Amniotic stem cell (primary cell): ENCODE results near the gene SLCO3A1.

Experiments used
- DNase-seq: peaks from one replicate; lab custom pipeline; 2025; lab: John Stamatoyannopoulos, UW

Gene SLCO3A1

DNA sequence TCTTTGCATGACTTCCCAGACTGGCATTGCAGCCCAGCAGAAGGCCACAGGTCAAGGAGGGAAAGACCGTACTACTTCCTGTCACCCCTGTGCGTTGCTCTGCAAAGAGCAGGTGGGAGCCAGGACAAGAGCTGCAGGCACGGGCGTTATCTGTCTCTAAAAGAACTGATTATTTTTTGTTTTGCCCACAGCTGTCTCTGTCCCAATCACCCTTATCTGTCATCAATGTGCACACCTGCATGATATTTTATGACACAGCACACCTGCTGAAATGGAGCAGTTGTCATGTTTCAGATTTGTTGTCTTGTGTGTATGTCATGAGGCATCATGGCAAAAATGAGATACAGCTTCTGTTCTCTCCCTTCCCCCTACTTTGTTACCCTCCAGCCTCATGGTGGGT lies 58.8 kb downstream of the SLCO3A1 start:
- DNase-seq: no peak

DNA sequence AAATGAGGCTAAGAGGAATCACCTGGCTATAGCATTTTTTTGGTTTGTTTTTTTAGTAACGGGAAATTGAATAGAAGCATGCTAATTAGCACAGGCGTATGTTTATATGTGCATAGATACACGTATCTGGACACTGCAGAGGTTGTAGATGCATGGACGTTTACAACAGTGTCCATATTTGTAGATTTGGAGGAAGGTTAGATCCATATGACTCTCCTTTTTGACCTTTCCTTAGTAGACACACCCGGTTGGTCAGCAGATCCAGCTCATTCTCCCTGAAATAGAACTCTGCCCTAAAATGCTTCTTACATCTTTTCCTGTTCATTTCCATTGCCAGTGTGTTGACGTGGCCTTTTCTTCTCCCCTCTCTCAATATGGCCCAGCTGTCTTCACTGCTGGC lies 60.1 kb downstream of the SLCO3A1 start:
- DNase-seq: no peak

DNA sequence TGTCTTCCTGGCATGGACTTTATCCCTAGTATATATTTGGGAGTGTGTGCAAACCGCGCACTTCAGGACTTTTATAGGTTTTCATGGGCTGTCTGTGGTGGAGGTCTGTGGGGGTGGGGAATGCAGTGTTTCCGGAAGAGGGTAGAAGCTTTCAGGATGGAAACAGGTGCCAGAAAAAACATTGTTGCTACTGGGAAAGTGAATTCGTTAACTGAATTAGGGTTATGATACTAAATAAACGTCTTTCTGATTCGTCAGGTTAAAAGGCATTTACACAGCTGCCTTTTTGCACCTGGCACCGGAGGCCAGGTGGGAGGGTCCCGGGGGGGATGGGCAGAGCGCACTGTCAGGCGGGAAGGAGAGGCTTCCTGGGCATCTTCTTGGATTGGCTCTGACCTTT lies 62.1 kb downstream of the SLCO3A1 start:
- DNase-seq: no peak

DNA sequence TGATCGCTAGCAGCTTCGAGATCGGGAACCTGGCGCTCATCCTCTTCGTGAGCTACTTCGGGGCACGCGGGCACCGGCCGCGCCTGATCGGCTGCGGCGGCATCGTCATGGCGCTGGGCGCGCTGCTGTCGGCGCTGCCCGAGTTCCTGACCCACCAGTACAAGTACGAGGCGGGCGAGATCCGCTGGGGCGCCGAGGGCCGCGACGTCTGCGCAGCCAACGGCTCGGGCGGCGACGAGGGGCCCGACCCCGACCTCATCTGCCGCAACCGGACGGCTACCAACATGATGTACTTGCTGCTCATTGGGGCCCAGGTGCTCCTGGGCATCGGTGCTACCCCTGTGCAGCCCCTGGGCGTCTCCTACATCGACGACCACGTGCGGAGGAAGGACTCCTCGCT lies 62.5 kb downstream of the SLCO3A1 start:
- no peak for DNase-seq

DNA sequence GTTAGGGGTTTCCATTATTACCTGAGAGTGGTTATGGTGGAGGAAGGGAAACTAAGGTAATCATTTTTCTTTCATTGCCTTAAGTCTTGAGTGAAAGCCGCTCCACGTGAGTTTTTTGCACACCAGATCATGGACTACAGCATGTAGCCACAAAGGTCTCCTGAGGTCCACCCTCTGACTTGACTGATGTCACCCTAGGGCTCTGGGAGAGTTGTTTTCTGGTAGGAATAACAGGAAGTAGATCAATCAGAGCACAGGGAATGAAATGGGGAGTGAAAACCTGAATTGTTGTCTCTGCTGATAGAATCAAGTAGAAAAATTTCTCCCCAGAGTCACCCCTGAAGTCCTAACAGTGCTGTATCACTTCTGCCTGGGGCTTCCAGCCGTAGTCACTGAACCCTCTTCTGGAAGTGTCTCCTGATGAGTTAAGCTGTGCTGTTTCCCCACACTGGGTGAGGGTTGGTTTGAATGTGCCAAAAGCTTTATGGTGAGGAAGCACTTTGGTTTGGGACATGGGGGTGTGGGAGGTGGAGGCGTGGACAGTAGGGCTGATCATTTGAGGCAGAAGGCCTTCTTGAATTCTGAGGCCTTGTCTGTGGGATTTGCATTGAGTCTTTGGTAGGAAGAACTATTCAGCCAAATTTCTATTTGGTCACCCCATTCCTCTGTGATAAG lies 64.3 kb downstream of the SLCO3A1 start:
- DNase-seq: no peak

DNA sequence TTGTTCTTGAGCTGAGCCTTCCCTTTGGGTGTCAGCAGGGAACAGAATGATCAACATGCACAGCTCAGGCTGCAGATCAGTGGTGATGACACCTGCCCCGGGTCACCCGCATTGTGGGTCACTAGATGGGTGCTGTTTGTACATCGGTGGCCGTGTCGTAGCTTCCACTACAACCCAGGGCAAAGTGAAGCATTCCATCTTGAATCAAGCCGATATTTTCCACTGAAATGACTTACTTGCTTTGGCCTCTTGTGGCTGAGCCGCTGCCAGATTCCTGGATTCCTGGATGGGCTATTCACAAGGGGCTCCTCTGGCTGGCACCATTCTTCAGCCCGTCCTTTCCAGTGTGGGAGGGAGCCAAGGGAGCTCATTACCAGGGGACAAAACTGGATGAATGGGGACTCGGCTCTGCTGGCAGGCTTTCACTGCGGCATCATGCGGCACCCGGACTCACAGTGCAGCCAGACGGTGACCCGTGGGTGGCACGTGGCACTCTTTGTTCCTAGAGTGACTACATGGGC lies 65.6 kb downstream of the SLCO3A1 start:
- no peak for DNase-seq

DNA sequence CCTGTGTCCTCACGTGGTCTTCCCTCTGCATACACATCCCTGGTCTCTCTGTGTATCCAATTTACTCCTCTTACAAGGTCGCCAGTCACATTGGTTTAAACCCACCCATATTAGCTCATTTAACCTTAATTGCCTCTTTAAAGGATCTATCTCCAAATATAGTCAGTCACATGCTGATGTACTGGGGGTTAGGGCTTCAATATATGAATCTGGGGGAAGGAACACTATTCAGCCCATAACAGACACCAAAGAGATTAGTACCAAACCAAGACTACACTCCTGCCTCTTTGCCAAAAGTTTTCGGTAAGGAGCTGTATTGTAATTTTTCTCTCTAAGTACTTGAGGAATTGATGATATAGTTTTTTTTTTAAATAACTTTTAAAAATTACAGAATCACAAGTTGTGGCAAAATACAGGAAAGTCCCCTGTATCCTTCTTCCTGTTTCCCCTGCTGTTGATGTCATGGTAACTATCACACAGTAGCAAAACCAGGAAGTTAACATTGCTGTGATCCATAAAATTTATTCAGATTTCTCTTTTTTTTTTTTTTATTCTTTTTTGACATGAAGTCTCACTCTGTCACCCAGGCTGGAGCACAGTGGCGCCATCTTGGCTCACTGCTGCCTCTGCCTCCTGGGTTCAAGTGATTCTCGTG lies 67.8 kb downstream of the SLCO3A1 start:
- DNase-seq: no peak

DNA sequence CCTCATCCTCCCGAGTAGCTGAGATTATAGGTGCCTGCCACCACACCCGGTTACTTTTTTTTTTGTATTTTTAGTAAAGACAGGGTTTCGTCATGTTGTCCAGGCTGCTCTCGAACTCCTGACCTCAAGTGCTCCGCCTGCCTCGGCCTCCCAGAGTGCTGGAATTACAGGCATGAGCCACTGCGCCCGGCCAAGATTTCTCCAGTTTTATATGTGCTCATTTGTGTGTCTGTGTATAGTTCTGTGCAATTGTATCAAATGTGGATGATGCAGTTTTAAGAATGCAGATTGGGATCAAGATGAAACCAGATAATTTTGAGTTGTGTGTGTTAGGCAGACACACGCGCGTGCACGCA lies 68.3 kb downstream of the SLCO3A1 start:
- no peak for DNase-seq

DNA sequence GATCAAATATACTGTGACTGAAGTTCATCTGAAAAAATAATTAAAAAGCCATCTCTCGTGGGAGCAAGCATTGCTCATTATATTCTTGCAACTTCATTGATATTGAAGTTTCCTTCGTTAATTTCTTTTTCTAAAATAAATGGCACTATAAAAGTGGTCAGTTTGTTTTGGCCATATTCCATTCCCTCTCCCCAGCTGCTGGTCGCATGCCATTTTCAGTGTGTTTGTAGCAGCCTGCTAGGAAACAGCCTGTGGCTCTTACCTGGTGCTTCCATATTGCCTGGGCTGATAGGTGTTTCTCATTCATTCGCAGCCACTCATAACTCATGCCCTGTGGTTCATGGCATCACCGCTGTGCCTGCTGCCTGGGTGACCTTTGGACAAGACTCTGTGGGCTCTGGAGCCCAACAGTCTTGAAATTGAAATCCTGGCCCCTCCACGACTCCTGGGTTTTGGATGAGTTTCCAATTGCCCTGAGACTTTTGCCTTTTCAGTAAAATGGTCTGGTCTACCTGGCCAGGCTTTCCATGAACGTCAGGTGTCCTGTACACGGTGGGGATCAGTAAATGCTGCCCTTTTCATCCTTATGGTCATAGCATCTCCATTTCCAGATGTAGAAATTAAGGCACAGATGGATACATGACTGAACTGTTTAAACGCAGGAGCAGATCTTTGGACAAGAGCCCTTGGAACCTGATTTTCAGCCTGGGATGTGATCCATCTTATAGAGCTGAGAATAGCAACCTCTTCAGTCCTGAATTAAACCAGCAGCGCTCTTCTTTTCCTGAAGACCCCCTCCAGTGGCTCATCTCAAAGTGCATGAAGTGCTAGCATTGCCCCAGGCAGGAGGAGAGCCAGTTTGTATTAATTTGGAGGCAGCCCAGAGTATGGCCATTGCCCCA lies 69.4 kb downstream of the SLCO3A1 start:
- no peak for DNase-seq

DNA sequence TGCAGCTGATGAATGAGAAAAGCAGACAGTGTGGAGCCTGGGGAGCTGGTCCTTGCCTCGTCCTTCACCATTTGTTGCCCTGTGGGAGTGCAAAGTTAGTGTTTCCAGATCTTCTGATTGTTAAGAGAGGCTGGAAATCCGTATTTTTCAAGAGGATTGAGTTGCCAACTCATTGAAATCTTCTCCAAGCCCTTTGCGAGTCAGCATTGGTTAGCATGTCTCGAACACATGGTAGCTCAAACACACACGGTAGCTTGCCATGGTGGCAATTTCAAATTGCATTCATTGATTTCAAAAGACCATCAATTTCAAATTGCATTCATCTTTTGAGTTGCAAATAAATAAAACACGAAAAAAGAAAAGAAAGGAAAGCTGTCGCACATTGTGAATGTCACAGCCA lies 70.7 kb downstream of the SLCO3A1 start:
- DNase-seq: no peak

DNA sequence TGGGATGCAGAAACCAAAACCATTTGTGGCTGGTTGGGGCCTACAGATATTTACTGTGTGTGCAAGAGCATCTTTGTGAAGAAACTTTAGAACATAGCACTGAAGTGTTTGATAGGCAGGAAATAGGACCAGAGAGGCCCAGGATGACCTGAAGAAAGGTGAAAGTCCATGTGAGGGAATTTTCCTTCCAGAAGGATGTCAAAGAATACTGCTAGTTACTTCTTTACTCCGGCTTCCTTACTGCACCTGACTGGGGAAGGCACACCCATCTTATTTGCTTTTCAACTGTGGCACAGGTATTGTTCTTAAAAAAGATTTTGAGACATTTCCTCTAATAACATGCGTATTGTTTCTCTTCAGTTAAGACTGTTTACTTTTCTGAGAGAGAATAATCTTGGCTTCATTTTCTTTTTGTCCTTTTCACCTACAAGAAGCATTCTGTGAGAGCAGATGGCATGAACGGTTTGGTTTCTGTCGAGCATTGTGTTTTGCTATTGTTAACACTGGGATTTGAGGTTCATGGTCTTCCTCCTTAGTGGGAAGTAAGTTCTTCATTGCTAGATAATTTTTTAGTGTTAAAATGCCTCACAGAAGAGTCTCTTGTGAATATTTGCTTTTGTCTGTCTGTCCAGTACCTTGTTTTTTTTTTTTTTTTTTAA lies 71.5 kb downstream of the SLCO3A1 start:
- no peak for DNase-seq

DNA sequence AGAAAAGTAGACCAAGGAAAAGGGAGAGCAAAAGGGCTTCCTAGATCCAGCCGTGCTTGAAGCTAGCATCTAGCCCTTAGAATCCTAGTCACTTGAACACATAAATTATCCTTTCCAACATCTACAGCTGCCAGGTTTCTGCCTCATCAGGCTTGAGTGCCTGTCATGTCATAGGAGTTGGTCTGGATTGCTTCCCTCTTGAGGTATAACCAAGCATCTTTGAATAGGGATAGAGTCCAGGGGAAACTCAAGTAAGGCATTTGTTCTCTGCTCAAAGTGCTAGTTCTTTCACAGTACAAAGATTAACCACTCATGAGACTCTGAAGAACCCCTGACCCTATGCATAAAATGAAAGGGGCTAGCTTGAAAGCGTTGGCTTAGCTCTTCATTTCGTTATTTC lies 72.3 kb downstream of the SLCO3A1 start:
- no peak for DNase-seq

DNA sequence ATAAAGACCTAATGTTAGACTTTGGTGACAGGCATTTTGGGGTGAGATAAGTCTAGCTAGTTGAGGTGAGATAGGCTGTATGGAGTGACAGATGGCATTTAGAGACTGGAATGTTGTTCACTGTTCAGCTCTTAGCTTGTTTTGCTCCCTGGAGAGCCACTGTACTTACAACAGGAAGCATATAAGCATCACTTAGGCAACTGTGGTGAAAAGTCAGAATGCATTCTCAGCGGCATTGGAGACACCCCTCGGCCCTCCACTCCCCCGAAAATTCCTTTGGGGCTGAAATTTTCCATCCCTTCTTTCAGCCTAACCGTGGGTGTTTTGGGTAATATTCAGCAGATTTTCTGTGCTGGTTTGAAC lies 73.4 kb downstream of the SLCO3A1 start:
- no peak for DNase-seq

DNA sequence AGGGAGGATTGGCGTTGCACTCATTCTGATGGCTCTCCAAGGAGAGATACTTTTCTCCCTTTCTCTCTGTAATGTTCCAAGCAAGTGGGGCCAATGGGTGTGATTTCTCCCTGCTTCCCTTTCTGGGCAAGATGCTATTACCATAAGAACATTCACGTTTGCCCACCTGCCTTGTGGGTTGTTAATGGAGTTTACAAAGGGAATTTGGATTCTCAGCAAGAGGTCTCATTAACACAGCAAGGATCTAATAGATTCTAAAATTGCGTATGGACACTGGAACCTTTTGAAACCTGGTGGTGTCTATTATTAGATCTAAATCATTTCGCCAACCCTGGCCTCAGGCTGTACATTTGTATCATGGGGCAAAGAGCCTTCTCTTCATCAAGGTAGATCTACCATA lies 74.1 kb downstream of the SLCO3A1 start:
- no peak for DNase-seq

DNA sequence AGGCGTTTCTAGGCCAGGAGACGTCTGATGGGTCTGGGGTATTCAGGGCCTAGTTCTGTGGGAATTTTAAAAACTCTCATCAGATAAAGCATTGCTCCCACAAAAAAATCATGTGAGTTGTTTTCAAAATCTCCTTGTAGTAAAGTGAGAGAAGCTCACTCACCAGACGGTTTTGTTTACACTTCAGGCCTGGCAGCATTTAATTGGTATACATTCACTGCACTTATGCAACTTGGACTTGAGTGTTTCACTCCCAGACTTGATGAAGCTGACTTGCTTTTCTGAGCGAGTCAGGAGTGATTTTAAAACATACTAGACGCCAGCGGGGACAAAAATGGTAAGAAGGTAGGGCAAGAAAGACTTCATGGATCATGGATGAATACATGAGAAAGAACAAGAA lies 75.2 kb downstream of the SLCO3A1 start:
- no peak for DNase-seq

DNA sequence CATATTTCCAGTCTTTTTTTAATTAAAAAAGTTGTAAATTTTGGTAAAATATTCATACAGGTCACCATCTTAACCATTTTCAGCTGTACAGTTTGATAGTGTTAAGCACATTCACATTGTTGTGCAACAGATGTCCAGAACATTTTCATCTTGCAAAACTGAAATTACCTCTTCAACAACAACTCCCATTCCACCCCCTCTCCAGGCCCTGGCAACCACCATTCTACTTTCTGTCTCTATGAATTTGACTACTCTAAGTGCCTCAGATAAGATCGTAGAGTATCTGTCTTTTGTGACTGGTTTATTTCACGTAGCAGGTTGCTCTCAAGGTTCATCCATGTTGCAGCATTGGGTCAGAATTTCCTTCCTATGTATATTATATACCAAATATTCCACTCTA lies 76.0 kb downstream of the SLCO3A1 start:
- DNase-seq: no peak

DNA sequence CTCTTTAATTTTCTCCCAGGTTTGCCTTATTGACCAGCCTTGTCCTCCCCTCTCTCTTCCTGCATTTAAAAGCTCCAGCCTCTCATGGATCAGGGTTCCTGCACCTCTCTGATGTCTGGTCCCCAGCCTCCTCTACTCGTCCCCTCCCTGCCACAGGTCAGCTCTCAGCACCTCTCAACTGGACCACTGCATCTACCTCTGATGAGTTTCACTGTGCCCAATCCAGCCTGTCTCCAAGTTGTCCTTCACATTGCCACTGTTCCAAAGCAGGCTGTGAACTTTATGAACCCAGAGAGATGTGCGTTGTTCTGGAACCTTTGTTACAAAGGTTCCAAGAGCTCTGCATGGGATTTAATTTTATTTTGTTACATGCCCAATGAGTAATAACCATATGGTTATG lies 76.6 kb downstream of the SLCO3A1 start:
- DNase-seq: no peak

DNA sequence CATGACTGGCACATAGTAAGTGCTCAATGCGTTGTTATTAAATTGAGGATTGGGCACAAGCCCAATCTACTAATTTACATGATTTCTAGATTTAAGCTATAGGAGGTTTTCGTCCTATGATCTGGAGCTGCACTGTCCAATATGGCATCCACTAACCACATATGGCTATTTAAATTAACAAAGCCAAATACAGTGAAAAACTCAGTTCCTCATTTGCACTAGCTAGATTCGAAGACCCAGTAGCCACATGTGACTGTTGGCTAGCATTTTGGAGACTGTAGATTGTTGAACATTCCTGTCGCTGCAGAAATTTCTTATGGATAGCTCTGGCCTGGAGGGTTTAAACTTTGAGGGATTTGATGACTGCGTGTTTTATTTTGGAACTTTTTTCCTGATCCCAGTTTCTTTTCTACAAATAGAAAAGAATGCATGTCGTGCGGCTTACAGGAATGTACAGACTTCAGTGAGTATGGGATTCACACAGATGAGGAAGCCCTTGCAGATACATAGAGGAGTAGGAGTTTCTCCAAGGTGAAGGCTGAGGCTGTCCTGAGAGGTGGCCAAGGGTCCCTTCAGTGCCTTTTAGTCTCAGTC lies 82.8 kb downstream of the SLCO3A1 start:
- no peak for DNase-seq

DNA sequence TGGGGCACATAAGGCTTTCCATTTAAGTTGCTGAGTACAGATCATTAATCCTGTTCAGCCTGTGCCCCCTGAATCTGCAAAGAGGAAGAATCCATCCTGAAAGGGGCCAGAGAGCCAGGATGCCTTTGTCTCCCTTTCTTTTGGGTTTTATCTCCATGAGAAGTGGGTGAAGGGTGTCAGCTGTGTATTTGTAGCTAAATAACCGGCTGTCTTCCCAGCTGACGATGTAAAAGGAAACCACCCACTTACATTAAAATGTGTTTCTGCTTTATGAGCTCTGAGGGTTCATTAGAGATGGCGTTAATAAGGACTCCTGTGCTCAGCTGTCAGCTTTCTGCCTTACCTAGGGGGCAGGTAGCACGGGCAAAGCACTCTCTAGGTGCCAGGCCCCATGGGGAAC lies 83.4 kb downstream of the SLCO3A1 start:
- DNase-seq: no peak

DNA sequence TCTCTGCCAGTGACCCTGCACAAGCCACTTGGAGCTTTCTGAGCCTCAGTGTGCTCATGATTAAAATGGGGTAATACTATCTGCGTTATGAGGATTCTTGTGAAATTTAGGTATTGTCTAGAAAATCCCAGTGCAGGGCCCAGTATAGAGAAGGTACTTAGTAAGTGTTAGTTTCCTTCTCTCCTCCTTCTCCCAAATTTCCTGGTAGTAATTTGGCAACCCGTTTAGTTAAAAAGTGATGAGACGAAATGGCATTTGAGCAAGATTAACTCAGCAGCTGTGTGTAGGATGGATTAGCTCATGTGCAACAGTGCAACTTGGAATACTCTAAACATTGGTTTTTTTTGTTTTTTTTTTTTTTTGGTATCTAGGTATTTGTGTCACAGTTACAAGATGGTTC lies 84.6 kb downstream of the SLCO3A1 start:
- DNase-seq: no peak

DNA sequence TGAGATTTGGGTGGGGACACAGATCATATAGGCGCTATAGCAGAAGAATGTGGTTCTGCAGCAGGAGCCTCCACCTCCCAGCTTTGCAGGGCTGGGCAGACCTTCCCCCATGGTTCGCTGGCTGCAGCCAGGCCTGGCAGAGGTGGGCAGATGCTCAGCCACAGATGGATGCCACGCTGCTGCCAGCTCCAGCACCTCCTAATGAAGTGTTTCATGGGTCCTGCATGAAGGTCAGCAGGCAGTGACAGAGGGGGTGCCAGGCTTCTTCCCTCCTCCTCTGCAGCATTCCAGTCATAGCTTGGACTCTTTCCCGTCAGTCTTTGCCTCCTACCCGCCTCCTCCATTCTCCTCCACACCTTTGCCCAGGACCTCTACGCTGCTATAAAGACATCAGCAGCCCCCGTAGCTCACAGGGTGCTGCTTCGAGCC lies 85.9 kb downstream of the SLCO3A1 start:
- DNase-seq: no peak
